Lower leg skin (tissue), 3 donors: ENCODE data around the gene XKR7.

Experiments
- POLR2A ChIP-seq, 2 donors: fragments of 450-650 bp; IDR thresholded peaks; one replicate each; pipeline ENCODE4 v1.6.1; 2016 to 2017; ENCODE audit warnings: antibody characterized with exemption in 2 of 2, mild to moderate bottlenecking in 1 of 2, moderate library complexity in 1 of 2
- TF ChIP-seq, protein P1 (sequence below), 3 donors: fragments of 450-650 bp; IDR thresholded peaks; one replicate each; pipeline ENCODE4 v1.5.1; 2016; ENCODE audit warnings: antibody characterized with exemption in 3 of 3, mild to moderate bottlenecking in 3 of 3, moderate library complexity in 2 of 3

DNA sequence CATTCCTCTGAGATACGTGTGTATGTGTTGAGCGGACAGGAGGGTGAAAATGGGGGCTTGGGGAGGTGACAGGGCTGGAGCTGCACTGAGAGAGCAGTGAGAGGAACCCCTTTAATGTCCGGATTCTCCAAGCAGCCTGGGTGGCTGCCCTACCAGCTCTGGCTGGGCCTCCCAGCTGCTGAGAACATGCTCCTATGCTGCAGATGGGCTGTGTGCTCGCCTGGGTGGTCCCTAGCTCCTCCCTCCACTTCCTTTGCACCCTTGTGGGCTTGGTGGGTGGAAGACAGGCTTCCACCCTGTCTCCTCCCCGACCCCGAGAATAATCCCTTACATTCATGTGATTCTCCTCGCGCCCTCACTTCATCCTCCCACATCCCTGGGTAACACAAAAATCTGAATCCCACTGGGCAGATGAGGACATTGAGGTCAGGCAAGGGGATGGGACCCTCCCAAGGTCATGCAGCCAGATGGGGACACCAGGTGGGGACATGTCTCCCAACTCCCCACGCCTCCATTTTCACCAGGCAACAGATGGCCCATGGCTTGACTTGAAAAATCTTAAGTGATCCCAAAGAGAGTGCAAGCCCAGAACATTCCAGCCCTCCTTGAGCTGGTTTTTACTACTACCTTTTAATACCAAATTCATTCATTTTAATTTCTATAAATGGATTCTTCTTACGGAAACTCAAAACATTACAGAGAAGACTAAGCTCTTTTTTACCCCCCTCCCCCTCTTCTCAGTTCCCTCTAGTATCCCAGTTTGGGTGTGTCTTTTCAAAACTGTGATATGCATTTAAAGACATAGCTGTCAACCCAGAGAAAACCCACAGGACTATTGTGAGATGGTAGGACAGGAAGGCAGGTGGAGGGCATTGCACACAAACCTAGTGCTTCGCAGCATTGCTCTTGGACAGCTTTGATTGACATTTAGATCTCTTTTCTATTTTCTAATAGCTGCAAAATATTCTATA is 11.1 kb upstream of the XKR7 start:
- TF ChIP-seq, protein P1, sequence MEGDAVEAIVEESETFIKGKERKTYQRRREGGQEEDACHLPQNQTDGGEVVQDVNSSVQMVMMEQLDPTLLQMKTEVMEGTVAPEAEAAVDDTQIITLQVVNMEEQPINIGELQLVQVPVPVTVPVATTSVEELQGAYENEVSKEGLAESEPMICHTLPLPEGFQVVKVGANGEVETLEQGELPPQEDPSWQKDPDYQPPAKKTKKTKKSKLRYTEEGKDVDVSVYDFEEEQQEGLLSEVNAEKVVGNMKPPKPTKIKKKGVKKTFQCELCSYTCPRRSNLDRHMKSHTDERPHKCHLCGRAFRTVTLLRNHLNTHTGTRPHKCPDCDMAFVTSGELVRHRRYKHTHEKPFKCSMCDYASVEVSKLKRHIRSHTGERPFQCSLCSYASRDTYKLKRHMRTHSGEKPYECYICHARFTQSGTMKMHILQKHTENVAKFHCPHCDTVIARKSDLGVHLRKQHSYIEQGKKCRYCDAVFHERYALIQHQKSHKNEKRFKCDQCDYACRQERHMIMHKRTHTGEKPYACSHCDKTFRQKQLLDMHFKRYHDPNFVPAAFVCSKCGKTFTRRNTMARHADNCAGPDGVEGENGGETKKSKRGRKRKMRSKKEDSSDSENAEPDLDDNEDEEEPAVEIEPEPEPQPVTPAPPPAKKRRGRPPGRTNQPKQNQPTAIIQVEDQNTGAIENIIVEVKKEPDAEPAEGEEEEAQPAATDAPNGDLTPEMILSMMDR (IDR thresholded peaks at IDR 0.05), result no peak
- no peak for TF ChIP-seq POLR2A (IDR thresholded peaks at IDR 0.05)
